Activated naive CD8-positive, alpha-beta T cell treated with anti-CD3 and anti-CD28 coated beads, Interleukin-2, amount 50 U/mL, for 24 hours (primary cell): ENCODE results near the gene FAM20B.
"Not testable (repeated sequence)": the region's sequence is repeated elsewhere in the genome, so short reads cannot be mapped to it uniquely, and the experiment has no call there.

ENCODE experiments used
- ATAC-seq: fragments of 150-1000 bp; cut with Tn5 transposase; one replicate; pipeline ENCODE4 v1.10.0; 2021
- DNase-seq: peaks from one replicate; pipeline ENCODE4 v3.0.0; 2021
- H3K27ac Mint-ChIP-seq: one replicate; pipeline ENCODE4 v1.8.0; 2021; ENCODE audit warnings: mild to moderate bottlenecking, mixed read lengths
- H3K27me3 Mint-ChIP-seq: one replicate; pipeline ENCODE4 v1.8.0; 2021; ENCODE audit warnings: mixed read lengths
- H3K36me3 Mint-ChIP-seq: one replicate; pipeline ENCODE4 v1.8.0; 2021; ENCODE audit warnings: low read depth, mixed read lengths
- H3K4me1 Mint-ChIP-seq: one replicate; pipeline ENCODE4 v1.8.0; 2021; ENCODE audit warnings: mixed read lengths
- H3K4me3 Mint-ChIP-seq: one replicate; pipeline ENCODE4 v1.8.0; 2021; ENCODE audit warnings: mild to moderate bottlenecking, moderate library complexity, mixed read lengths
- H3K9me3 Mint-ChIP-seq: one replicate; pipeline ENCODE4 v1.8.0; 2021; ENCODE audit warnings: mixed read lengths

FAM20B gene

DNA sequence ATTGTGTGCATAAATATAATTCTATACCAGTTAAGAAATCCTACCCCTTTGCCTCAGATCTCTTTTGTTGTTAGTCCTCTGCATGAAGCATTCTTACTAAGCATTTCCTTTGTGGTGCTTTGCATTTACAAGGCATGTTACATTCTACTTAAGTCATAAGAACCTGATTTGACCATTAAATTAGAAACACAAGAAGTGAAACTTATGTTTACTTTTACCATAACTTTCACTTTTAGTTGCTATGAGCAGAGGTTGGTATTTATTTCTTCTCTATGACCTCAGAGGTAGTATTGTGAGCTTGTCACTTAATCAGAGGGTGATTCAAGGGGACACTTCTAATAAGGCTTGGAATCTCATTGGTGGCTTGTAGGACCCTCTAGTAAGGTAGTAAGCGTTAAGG, 9.0 kb downstream of the FAM20B start:
- peaks cover 82% of the 10 kb centered on the region for H3K4me1 Mint-ChIP-seq
- H3K4me3 Mint-ChIP-seq, result peak overlapping the region; percentile 9
- peak overlapping the region; percentile 80 for H3K27ac Mint-ChIP-seq
- DNase-seq, result no peak
- no peaks in the 10 kb centered on the region for H3K36me3 Mint-ChIP-seq
- H3K9me3 Mint-ChIP-seq, result no peaks in the 10 kb centered on the region
- H3K27me3 Mint-ChIP-seq, result no peaks in the 10 kb centered on the region
- ATAC-seq, result peak; percentile 82

- Mint-ChIP-seq H3K36me3 (no peaks in the 10 kb centered on the region), H3K4me1 (peaks cover 62% of the 10 kb centered on the region), H3K27me3 (no peaks in the 10 kb centered on the region), H3K27ac (peak overlapping the region; percentile 26), H3K4me3 (no peak overlapping the region), H3K9me3 (no peaks in the 10 kb centered on the region)
- ATAC-seq (peak; percentile 68), DNase-seq (no peak)
Observed at GRCh38 chr1:179036844-179037465, 11.3 kb downstream of the FAM20B start.

GRCh38 chr1:179038528-179039281, 13.0 kb downstream of the FAM20B start:
- Mint-ChIP-seq H3K4me3 (no peak overlapping the region), H3K36me3 (peaks cover 3% of the 10 kb centered on the region), H3K27me3 (no peaks in the 10 kb centered on the region), H3K4me1 (peaks cover 58% of the 10 kb centered on the region), H3K9me3 (no peaks in the 10 kb centered on the region), H3K27ac (no peak overlapping the region)
- ATAC-seq, result no peak
- no peak for DNase-seq

GRCh38 chr1:179039502-179040174, 13.9 kb downstream of the FAM20B start:
- H3K27ac Mint-ChIP-seq, DNase-seq, H3K27me3 Mint-ChIP-seq, H3K36me3 Mint-ChIP-seq, ATAC-seq, H3K9me3 Mint-ChIP-seq, H3K4me3 Mint-ChIP-seq: not testable (repeated sequence)
- H3K4me1 Mint-ChIP-seq, result peaks cover 49% of the 10 kb centered on the region

DNA sequence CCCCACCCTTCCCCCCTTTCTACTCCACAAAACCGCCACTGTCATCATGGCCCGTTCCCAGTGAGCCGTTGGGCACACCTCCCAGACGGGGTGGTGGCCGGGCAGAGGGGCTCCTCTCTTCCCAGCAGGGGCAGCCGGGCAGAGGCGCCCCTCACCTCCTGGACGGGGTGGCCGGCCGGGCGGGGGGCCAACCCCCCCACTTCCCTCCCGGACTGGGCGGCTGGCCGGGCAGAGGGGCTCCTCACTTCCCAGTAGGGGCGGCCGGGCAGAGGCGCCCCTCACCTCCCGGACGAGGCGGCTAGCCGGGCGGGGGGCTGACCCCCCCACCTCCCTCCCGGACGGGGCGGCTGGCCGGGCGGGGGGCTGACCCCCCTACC, 14.5 kb downstream of the FAM20B start:
- H3K27ac Mint-ChIP-seq, H3K27me3 Mint-ChIP-seq, H3K36me3 Mint-ChIP-seq, DNase-seq, H3K4me3 Mint-ChIP-seq, H3K9me3 Mint-ChIP-seq, ATAC-seq: not testable (repeated sequence)
- peaks cover 44% of the 10 kb centered on the region for H3K4me1 Mint-ChIP-seq

DNA sequence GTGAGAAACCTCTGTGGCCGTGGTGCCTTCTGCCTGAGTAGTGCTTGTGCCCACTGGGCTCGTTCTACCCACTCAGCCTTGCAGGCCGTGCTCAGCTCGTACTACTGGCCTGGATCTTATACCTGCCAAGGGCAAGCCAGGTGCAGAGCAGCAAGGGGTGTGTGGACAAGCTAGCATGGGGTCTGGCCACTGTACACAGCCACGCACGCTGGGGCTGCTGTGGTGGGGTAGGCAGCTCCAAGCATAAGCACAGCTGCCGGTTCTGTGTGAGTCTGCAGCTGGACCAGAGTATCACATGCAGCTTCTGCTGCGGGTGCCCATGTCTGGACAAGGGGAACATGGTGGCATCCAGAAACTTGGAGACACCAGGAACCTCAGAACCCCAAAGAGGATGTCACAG, 16.4 kb downstream of the FAM20B start:
- H3K36me3 Mint-ChIP-seq, result peaks cover 7% of the 10 kb centered on the region
- ATAC-seq (no peak), DNase-seq (no peak)
- H3K4me3 Mint-ChIP-seq, result no peak overlapping the region
- peaks cover 25% of the 10 kb centered on the region for H3K4me1 Mint-ChIP-seq
- H3K27me3 Mint-ChIP-seq, result no peaks in the 10 kb centered on the region
- no peak overlapping the region for H3K27ac Mint-ChIP-seq
- no peaks in the 10 kb centered on the region for H3K9me3 Mint-ChIP-seq

- H3K27me3 Mint-ChIP-seq, result no peaks in the 10 kb centered on the region
- H3K4me1 Mint-ChIP-seq, result peaks cover 19% of the 10 kb centered on the region
- no peak for ATAC-seq
- DNase-seq, result no peak
- no peaks in the 10 kb centered on the region for H3K9me3 Mint-ChIP-seq
- H3K36me3 Mint-ChIP-seq, result peaks cover 7% of the 10 kb centered on the region
- H3K27ac Mint-ChIP-seq, result no peak overlapping the region
- H3K4me3 Mint-ChIP-seq, result no peak overlapping the region
Observed at GRCh38 chr1:179042700-179043099, 17.0 kb downstream of the FAM20B start.

- ATAC-seq (no peak), DNase-seq (no peak)
- peaks cover 7% of the 10 kb centered on the region for H3K36me3 Mint-ChIP-seq
- no peak overlapping the region for H3K27ac Mint-ChIP-seq
- H3K4me1 Mint-ChIP-seq, result peaks cover 15% of the 10 kb centered on the region
- no peak overlapping the region for H3K4me3 Mint-ChIP-seq
- H3K9me3 Mint-ChIP-seq, result no peaks in the 10 kb centered on the region
- H3K27me3 Mint-ChIP-seq, result no peaks in the 10 kb centered on the region
Observed at GRCh38 chr1:179043266-179043665, 17.6 kb downstream of the FAM20B start.

DNA sequence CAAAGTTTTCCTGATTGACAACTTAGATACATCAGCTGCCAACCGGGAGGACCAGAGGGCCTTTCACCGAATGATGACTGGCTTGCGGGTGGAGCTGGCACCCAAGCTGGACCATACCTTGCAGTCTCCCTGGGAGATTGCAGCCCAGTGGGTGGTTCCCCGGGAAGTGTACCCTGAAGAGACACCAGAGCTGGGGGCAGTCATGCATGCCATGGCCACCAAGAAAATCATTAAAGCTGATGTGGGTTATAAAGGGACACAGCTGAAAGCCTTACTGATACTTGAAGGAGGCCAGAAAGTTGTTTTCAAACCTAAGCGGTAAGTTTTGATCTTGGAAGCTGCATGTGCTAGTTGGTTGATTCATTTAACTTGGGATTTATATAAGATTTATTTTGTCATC, 18.2 kb downstream of the FAM20B start:
- Mint-ChIP-seq H3K9me3 (no peaks in the 10 kb centered on the region), H3K36me3 (peaks cover 7% of the 10 kb centered on the region), H3K27ac (no peak overlapping the region), H3K4me1 (peaks cover 9% of the 10 kb centered on the region), H3K4me3 (no peak overlapping the region), H3K27me3 (no peaks in the 10 kb centered on the region)
- ATAC-seq (no peak), DNase-seq (no peak)

DNA sequence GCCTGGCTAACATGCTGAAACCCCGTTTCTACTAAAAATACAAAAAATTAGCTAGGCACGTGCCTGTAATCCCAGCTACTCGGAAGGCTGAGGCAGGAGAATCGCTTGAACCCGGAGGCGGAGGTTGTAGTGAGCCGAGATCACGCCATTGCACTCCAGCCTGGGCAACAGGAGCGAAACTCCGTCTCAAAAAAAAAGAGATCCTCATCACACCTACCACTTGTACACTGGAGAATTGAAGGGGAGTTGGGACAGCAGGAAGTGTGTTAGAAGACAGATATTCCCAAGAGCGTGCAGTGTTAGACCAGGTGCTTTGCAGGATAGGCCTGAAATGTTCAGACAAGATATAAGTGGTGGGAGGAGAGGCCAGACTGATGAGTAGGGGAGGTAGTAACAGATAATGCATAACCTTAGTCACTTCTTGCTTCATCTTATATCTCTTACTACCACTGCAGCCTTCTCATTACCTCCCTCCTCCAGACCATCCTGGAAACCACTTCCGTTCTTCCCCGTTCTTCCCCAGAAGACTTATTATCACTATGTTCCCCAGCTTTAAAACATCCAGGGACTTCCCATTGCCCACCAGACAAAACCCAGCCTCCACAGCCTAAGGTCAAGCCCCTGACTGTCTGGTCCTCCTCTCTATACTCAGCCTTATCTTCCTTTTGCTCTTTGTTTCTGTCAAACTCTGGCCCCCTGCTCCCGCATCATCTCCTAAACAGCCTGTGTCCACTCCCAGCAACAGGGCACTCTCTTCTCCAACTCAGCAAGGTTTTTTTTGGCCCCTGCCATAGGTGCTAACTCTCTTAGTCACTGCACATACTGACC, 21.3 kb downstream of the FAM20B start:
- ATAC-seq, result no peak
- Mint-ChIP-seq H3K36me3 (peaks cover 7% of the 10 kb centered on the region), H3K4me3 (no peak overlapping the region), H3K4me1 (peaks cover 3% of the 10 kb centered on the region), H3K27ac (no peak overlapping the region), H3K27me3 (no peaks in the 10 kb centered on the region), H3K9me3 (no peaks in the 10 kb centered on the region)
- DNase-seq, result no peak

GRCh38 chr1:179047636-179047997, 21.9 kb downstream of the FAM20B start:
- Mint-ChIP-seq H3K36me3 (peaks cover 7% of the 10 kb centered on the region), H3K27ac (no peak overlapping the region), H3K4me1 (peaks cover 3% of the 10 kb centered on the region), H3K4me3 (no peak overlapping the region), H3K27me3 (no peaks in the 10 kb centered on the region), H3K9me3 (no peaks in the 10 kb centered on the region)
- DNase-seq, result no peak
- no peak for ATAC-seq

DNA sequence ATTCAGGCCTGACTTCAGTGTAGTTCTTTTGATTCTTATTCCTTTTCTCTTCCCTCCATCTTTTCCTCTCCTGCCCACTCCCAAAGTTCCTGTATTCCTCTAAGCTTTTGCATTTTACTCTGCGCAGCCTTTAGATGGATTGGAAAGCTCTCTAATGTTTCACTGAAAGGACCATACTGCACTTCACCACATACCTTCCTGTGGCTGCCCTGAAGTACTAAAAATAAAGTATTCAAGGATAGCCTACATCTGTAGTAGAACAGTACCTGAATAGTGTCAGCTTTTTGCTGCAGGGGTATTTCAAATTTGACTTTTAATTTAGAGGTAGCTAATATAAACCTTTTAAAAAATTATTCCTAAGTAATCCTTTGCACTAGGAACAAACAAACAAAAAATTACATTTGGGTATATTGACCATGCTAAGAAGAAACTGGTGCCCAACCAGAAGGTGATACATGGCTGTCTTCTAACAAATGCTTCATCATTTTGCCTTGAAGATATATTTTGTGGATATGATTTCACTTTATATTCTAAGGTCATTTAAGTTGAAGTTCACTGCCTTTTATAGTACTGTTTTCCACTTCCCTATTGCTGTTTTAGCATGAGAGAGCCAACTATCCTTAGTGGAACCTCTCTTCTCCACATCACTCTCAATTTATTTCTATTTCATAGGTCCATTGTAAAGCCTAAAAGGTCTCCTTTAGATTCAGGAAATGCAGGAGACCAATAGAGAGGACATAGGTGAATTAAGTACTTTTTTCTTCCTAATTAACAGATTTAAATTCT, 22.8 kb downstream of the FAM20B start:
- H3K27me3 Mint-ChIP-seq, result no peaks in the 10 kb centered on the region
- H3K36me3 Mint-ChIP-seq, result peaks cover 4% of the 10 kb centered on the region
- no peak for ATAC-seq
- no peaks in the 10 kb centered on the region for H3K9me3 Mint-ChIP-seq
- no peak overlapping the region for H3K4me3 Mint-ChIP-seq
- no peak for DNase-seq
- peaks cover 1% of the 10 kb centered on the region for H3K4me1 Mint-ChIP-seq
- no peak overlapping the region for H3K27ac Mint-ChIP-seq

DNA sequence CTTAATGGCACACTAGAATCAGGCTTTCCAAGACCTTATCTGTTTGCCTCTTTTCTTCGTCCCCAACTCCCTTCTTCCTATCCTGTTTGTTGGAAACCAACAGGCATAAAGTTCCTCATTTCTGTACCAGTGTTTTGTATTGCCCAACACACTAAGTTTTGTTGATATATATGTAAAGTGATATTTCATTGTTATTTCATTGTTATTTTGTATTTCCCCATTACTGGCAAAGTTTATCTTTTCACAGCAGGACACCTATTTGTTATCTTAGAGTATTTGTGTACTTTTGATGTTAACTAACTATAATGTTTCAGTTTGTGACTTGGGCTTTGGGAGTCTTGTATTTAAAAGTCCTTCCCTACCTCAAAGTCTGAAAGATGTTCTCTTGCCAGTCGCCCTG, 27.1 kb downstream of the FAM20B start:
- Mint-ChIP-seq H3K9me3 (no peaks in the 10 kb centered on the region), H3K36me3 (peaks cover 25% of the 10 kb centered on the region), H3K27ac (no peak overlapping the region), H3K4me3 (no peak overlapping the region), H3K4me1 (no peaks in the 10 kb centered on the region), H3K27me3 (no peaks in the 10 kb centered on the region)
- ATAC-seq (no peak), DNase-seq (no peak)

GRCh38 chr1:179053486-179053885, 27.8 kb downstream of the FAM20B start:
- Mint-ChIP-seq H3K27me3 (no peaks in the 10 kb centered on the region), H3K9me3 (no peaks in the 10 kb centered on the region), H3K4me3 (no peak overlapping the region), H3K4me1 (no peaks in the 10 kb centered on the region), H3K36me3 (peaks cover 26% of the 10 kb centered on the region), H3K27ac (no peak overlapping the region)
- no peak for ATAC-seq
- no peak for DNase-seq
